ENCODE measurements around the gene AFF3. TPM values are rescaled to one million over a fixed set of nuclear protein-coding genes. Genes with fewer than 3 reads are reported as not detected.
"Not testable (repeated sequence)": the region's sequence is repeated elsewhere in the genome, so short reads cannot be mapped to it uniquely, and the experiment has no call there.

Gene AFF3
- total RNA-seq, 1 experiment from 2014 or later, result 8.9 TPM

DNA sequence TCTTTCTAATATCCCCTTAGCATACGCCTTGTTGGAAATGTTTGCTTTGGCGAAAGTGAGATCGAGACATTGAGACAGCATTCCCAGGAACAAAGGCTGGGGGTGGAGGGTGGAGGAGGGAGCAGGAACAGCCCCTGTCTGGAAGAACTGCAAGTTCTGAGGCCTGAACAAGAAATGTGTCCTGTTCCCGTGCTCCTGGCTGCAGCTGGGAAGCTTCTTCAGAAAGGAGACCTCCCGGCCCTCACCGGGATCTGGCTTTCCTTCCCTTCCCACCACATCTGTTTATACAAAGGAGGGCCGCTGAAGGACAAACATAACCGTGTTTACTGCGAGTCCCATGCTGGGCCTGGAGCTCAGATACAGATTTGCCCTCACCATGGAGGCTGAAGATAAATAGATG is 35.9 kb downstream of the AFF3 start:
- DNase-seq (ENCODE audit: low read depth), result no peak

DNA sequence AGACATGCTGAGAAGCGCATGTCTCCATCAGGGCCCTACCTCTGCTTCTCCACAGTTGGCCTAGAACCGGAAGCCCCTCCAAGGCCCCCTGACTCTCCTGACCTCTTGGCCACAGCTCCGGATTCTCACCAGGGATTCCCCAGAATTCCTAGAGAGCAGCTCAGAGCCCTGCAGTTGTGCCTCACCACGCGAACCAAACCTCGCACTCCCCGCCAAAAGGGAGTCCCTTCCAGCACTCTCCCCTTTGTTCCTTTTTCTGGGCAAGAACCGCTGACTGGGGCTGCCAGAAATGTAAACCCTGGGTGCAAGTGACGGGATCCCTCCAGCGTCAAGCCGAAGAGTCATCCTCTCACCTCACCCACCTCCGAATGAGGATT is 36.7 kb downstream of the AFF3 start:
- peak; percentile 31 for DNase-seq (ENCODE audit: low read depth)

DNA sequence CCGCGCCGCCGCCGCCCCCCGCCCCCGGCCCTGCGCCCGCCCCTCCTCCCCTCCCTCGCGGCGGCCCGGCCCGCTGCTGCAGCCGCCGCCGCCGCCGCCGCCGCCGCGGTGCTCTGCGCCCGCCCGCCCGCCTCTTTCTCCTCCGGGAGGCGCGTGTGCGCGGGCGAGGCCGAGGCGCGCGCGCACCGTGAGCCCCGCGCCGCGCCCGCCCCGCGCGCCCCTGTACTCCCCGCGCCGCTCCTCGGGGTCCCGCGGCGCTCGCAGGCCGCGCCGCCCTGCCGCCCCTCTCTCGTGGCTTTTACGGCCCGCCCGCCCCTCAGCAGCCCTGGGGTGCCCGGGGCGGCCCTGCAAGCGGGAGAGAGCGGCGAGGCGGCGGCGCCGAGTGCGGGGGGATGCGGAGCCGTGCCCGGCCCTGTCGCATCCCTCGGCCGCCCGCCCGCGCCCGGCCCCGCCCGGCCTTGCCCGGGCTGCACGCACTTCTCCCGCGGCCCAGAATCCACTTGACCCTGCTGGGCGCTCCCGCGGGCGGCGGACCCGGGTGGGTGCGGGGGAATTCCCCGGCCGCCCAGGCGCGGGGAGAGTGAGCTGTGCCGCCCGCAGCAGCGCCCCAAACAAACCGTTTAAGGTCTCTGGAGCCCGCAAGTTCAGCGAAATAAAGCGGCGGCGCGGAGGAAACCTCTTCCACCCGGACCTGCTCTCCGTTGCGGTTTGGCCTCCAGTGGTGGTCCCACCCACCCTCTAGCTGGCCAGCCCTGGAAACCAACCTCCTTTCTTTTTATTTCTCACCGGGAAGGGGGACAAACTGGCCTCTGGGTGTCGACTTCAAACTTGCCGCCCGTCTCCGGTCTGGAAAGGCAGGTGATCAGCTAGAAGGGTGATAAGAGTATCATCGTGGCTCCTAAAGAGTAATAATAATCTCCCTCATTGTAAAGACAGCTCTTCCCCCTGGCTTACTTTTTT is 37.4 kb downstream of the AFF3 start:
- peak; percentile 43 for DNase-seq (ENCODE audit: low read depth)

DNA sequence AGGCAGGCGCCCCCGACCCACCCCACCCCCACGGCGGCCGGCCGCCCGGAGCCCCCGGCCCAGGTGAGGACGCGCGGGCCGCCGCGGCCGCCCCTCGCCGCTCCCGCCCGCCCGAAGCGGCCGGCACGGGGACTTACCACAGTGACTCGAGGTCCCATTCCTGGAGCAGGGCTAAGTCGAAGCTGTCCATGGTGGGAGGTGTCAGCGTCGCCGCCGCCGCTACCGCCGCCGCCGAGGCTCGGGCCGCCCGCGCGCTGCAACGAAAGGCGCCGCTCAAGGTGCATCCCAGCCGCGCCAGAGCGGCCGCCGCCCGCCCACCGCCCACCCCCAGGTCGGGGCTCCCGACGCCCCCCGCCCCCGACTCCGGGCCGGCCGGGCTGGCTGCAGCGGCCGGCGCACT is 38.1 kb downstream of the AFF3 start:
- DNase-seq (ENCODE audit: low read depth), result not testable (repeated sequence)

DNA sequence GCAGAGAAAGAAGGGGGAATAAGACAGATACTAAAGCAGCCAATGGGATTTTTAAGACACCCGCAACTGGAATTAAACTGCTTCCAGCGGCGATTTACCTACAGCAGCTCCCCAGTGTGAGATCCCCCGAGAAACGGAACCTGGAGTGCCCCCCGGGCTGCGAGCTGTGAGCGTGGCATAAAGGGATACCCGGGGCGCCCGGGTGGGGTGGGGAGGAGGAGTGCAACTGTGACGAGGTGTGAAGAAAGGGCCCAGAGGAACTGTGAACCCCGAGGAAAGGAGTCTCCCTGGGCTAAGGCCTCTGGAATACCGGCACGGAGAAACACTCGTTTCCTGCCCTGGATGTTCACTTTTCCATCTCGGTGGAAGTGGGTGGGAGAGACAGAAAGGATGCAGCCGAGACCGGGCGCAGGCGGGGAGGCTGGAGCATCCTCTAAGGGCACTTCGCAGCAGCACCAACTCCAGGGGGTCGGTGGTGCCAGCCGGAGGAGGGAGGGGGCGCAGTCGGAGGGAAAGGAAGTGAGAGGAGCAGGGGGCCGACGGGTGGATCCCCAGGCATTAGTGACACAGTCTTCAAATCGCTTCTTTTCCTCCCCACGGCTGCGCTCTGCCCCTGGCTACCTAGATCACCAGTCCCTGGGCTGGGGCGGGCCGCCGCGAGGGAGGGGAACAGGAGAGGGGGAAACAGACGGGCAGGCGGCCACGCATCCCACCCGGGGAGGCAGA is 38.7 kb downstream of the AFF3 start:
- not testable (repeated sequence) for DNase-seq (ENCODE audit: low read depth)

DNA sequence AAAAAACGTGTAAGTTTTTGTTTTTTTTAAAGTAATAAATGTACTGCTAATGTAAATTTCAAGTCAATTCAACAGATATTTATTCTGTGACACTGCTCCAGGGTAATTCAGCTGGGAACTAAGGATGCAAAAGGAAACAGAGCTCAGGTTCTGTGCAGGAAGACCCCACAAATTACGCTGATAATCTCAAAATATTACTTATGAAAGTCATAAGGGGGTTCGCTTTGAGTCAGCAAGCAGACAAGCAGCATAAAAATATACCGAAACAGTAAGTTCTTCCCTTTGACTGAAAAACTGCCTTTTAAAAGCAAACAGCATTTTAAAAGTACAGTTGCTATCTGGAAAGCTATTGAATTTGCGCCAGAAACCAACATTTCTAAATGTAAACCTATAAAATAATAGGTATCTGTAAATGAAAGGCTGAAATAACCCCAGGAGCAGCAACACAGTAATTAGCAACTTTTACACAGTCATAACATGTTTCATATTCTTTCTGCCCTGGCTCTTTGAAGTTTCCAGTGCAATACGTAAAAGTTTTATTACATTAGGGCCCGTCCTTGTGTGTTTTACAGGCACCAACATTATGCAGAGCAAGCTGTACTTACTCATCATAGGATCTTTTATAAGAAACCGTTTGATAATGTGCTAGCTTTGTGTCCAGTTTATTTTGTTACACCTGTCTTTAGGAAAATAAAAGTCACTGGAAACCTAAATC is 39.8 kb downstream of the AFF3 start:
- not testable (repeated sequence) for DNase-seq (ENCODE audit: low read depth)

DNA sequence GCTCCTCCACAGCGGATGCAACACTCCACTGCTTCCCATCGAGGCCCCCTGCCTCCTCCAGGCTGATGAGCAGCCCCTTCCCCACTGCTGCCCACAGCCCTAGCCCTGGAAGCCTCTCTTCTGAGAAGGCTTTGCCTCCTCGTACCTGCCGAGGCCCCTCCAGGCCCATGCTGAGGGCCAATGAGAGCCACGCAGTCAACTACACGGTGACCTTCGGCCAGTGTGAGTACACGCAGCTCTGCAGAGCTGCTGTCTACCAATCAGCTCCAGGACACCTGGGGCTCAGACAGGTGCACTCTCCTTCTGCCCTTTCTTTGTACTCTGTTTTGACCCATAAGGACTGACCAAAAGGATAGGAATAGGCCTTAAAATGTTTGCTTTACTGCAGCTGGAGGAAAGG is 43.5 kb downstream of the AFF3 start:
- DNase-seq (ENCODE audit: low read depth), result not testable (repeated sequence)

DNA sequence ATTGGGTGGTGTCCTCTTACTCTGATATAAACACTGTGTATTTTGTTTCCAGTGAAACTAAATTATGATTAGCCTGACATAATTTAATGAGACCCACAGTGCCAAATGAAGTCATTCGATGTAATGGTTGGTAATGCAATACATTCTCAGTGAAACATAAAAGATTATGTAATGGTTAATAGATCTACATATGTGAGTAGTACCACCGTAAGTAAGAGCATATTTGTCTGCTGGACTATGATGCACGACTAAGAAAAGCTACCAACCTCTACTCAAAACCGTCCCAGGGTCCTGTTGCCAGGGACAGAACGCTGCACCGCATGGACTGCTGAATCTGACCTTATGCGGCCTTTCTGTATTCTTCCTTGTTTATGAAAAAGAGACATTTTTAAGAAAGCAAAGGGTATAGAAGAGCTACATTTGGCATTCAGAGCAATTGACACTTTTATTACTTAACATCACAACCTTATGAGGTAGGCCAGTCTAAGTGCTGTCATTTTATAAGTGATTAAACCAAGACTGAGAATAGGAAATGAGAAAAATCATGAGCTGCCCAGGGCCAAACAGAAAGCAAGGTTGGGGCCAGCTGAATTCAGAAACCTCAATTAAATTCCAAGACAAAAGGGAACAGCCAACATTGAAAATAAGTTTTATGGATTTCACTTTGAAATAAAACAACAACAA is 44.6 kb downstream of the AFF3 start:
- not testable (repeated sequence) for DNase-seq (ENCODE audit: low read depth)

DNA sequence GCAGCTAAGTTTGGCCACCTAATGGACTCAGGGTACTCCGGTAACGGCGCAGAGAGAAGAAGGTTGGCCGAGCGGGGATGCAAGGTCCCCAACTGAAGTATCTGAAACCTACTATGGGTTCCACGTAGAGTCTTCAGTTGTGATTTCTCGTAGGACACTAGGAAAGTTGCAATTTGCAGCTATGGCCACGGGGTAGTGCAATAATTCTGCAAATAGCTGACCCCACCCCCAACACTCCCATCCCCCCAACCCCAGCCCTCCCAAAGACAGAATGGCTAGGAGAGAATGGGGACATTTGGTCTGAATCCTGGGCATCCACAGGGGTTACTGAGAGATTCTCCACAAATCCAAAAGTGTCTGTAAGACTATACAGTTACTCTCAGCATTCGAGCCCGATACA is 46.5 kb downstream of the AFF3 start:
- DNase-seq (ENCODE audit: low read depth), result not testable (repeated sequence)

DNA sequence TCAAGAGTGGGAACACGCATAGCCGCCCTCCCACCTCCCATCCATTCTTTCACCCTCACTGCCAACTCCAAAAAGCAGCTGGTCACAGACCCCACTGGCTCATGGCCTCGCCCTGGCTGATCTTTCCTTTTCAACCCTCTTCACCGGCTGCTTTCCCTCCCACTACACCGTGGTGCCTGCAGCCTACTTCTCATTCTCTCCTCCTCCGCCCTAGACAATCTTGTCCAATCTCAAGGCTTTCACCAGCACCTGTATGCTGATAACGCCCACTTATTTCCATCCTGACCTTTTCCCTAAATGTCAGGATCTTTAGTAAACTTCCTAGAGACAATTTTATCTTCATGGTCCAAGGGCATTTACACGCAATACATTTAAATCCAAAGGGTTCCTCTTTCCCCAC is 50.6 kb downstream of the AFF3 start:
- DNase-seq (ENCODE audit: low read depth), result not testable (repeated sequence)

DNA sequence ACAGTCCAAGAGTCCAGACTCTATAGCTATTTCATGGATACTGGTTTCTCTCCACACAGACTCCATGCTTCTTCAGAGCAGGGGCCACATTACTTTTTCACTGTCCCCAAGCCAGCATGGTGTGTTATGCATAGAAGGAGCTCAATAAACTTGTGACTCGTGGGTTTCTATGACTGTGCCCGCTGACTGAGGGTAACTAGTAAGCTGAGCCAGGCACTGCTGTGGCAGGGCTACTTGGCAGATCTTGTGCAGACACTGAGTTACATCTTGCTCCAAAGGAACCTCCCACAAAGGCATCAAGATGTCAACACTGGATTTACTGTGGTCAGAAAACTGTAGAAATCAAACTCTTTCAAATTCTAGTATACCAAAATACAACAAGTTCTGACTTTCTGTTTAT is 56.6 kb downstream of the AFF3 start:
- not testable (repeated sequence) for DNase-seq (ENCODE audit: low read depth)

DNA sequence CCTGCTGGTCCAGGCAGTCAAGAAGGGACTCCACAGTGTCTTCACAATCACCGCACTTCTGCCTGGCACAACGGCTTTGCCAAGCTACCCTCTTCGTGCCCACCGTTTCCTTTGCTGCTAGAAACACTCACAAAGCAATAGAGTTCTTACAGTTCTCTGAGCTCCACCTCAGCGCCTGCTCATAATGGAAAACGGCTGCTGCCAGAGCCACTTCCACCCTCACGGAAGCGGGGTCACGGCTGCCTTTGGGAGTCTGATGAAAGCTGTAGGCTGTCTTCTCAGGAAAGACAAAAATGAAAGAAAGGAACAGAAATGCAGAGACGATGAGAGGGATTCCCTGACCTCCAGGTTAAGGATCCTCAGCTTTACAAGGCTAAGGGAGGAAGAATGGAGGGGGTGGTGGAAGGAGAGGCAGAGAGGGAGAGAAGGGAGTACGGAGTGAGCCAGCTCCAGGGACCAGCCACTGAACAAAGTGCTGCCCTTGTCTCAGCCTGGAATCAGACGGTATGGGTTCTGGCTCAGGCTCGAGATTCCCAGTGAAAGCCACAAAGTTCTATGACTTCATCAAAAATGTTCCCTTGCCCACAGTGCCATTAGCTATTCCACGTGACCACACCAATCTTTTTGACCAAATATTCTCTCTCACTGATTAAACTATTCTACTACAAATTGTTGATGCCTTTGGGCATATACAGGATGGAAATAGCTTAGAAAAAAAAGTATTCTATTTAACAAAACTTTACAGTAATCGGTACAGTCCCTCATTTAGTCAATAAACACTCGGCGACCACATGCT is 58.8 kb downstream of the AFF3 start:
- DNase-seq (ENCODE audit: low read depth), result peak; percentile 23

DNA sequence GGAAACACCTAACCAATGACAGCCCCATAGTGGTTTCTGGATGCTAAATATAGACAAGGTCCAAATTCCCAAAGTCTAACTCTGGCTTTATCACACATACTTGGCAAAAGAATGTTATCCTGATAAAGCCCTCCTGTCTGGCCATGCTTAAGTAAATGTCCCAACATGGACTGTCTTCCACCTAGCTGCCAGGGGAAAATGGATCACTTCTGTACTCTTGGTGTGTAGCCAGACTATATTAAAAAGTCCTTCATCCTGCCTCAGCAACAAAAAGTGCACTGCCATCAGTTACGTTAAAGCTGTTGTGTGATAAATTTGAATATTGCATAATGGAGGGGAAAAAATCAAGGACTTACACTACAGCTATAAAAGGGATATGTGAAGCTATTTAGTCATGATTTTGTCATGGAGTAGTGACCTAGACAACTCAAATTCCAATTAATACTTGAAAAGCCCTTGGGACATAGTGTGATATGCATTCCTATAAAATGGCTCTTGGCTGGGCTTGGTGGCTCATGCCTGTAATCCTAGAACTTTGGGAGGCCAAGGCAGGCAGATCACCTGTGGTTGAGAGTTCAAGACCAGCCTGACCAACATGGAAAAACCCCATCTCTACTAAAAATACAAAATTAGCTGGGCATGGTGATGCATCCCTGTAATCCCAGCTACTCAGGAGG is 60.0 kb downstream of the AFF3 start:
- DNase-seq (ENCODE audit: low read depth), result not testable (repeated sequence)

DNA sequence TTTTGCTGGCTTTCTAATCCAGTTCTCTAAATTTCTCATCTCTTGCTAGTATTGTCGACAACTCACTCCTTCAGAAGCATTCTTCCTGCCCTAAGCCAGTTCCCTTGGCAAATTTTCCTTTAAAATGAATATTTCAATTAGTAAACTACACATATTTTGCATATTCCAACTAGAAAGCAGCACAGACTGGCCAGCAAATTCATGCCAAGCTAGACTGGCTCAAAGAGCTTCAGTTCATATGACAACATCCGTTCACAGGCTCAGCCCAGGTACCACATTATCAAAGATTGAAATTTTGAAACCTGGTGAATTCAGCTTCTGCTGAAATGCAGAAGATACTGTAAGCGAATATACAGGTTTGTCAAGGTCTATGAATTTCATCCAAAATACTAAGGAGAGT is 64.5 kb downstream of the AFF3 start:
- DNase-seq (ENCODE audit: low read depth), result no peak

DNA sequence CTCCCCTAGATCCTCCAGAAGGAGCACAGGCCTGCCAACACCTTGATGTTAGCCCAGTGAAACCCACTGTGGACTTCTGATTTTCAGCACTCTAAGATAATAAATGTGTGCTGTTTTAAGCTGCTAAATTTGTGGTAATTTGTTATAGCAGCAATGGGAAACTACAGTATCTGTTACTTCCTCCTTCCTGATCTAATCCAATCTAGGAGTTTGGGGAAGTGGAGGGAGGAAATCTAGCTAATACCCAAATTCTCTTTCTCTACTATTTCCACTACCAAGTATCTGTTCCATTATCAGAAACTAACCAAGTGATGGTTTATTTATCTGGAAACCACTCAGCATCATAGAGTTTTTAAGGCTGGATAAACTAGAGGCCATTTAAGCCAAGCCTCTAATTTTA is 64.9 kb downstream of the AFF3 start:
- no peak for DNase-seq (ENCODE audit: low read depth)

DNA sequence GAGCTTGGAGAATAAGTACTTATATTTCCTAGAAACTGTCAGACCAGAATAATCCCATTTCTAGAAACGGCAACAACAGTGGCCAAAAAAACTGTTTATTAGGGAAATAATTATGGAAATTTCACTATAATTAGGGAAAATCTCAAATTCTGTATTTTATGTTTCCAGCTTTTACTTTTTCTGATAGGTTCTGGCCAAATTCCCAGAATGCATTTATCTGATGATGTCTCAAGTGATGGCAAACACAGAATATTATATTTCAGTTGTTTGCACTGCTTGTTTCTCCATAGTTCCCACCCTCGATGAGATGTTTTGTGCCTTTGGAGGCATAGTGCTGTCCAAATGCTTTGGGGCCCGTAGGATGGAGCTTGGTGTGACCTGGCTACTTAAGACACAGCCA is 66.9 kb downstream of the AFF3 start:
- DNase-seq (ENCODE audit: low read depth), result no peak

DNA sequence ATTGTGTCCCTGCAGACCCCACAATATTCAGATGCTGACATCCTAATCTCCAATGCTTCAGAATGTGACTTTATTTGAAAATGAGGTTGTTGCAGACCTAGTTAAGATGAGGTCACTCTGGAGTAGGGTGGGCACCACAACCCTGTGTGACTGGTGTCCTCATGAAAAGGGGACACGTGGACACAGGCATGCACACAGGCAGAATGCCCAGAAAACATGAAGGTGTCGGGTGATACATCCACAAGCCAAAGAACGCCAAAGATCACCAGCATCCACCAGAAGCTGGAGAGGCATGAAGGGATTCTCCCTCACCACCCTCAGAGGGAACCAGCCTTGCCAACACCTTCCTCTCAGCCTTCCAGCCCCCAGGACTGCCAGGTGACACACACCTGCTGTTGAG is 69.3 kb downstream of the AFF3 start:
- no peak for DNase-seq (ENCODE audit: low read depth)

DNA sequence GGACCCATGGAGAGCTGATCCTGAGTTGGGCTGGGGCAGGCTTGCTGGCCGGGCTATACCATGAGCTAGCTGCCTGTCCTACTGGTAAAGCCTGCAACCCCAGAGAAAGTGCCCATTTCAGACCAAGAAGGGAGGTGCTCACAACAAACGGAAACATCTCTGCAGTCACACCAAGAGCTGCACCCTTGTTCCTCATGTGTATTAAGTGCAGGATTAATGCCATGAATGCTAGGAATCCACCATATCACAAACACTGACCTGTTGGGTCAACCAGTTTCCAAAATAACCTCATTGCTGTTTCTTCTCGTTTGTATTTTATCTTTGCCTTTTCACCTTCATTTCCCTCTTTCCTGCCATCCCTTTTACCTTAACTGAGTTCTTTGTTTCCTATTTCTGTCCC is 69.9 kb downstream of the AFF3 start:
- no peak for DNase-seq (ENCODE audit: low read depth)

DNA sequence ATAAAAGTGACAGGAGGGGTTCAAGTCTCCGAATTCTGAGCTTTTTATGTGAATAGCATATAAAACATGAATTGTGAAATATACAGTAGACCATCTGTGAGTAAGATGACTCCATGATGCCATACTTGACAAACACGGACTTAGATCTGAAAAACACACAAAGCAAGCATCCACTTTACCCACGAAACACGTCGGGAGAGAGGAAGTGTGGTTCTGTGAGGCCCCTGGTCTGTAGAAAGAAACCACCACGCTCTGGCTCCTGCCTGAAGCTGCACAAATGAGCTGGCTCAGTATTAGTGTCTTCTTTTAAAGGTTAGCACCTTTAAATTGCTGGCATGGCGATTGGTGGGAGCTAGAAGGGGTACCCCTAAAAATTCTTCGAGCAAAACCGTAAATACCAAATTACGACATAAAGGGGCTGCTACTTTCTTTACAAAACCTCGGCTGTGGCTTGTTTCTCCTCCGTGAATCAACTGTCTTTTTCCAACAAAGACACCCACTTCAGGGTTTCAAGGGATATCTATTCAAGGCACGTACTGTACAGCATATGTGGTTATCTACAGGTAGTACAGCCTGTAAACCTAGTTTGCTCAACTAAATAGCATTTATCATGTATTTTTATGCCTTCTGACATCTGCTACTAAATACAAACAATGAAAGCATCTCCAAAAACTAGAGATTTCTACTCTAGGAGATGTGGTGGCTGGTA is 70.9 kb downstream of the AFF3 start:
- no peak for DNase-seq (ENCODE audit: low read depth)

DNA sequence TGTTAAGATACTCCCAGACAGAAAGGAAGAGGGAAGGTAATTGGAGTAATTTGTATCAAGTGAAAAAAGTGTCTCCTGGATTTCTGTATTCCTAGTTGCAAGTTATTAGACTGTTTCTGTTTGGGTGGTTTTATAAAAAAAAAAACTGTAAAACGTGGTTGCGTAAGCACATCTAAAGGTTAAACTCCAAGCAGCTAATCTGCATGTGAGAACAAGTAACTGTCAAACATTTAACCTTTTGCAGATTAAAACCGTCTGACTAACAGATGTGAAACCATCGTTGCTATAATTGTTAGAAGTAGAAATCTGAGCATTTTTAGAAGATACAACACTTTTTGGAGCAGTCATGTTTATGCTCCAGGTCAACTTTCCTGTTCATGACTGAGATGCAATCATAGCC is 72.3 kb downstream of the AFF3 start:
- DNase-seq (ENCODE audit: low read depth), result no peak

Data from Daoy (cell line).